Measurements from ENCODE around the gene ATG4D. TPM values are rescaled to one million over a fixed set of nuclear protein-coding genes. Genes with fewer than 3 reads are reported as not detected.

ATG4D gene
- total RNA-seq, 4 donors from 2014 or later = 79.9 to 164 (median 100) TPM

- no peak for TF ChIP-seq EP300 (IDR thresholded peaks at IDR 0.05; ENCODE audit: low read depth)
- TF ChIP-seq CTCF (IDR thresholded peaks at IDR 0.05) = no peak
- no peak for TF ChIP-seq POLR2A (IDR thresholded peaks at IDR 0.05)
- TF ChIP-seq POLR2AphosphoS5 (IDR thresholded peaks at IDR 0.05) = peak; percentile 5 to 56 (median 54)
Measured at GRCh38 chr19:10501971-10502523, 41.7 kb upstream of the ATG4D start.

DNA sequence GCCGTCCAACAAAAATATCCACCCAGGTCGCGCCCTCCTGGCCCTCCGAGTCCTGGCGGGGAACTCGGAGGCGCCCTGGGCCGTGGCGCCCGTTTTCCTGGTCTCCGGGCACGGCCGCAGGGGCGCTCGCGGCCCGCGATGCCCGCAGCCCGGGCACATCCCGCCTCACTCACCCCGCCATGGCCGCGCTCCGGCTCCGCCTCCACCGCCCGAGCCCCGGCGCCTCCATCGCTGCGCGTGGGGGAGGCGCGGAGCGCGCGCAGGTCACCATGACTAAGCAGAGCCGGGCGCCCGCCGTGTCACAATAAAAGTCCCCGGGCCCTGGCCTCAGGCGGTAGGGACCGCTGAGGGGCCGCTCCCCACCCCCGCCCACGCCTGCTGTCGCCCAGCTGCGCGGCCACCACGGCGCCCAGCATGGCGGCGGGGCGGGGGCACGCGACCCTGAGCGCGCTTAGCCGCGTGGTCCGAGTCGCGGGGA lies 41.1 kb upstream of the ATG4D start:
- peak; percentile 51 for TF ChIP-seq POLR2A (IDR thresholded peaks at IDR 0.05)
- no peak for TF ChIP-seq CTCF (IDR thresholded peaks at IDR 0.05)
- TF ChIP-seq POLR2AphosphoS5 (IDR thresholded peaks at IDR 0.05) = peak; percentile 45 to 75 (median 74)
- TF ChIP-seq EP300 (IDR thresholded peaks at IDR 0.05; ENCODE audit: low read depth) = peak; percentile 30
- Histone ChIP-seq H3K4me3 (peak overlapping the region; percentile 77 to 100 (median 94)), H3K27me3 (no peaks in the 10 kb centered on the region), H3K9me3 (no peaks in the 10 kb centered on the region), H3K4me1 (peaks cover 20 to 50% (median 35%) of the 10 kb centered on the region in 4 donors), H3K27ac (peak overlapping the region; percentile 98 to 100 (median 98)), H3K36me3 (no peaks in the 10 kb centered on the region)
- intact Hi-C loops (cut with DNase I; ENCODE audit: low total_unique reads) (loop anchor here (10.0 kb wide), 2 partner anchors 62 to 142 kb away; partner anchors contain the start of genes CDKN2D and KRI1), in situ Hi-C loops (cut with MboI; ENCODE audit: low pct_ligation_motif_present in 1 of 4, low pct_unique_long_range_greater_than_20kb in 1 of 4, low sequenced_read_pairs in 3 of 4) (no loop called here)
- 0% methylated on average over 38 of the region's 65 CpGs; no CpG with 5 or more reads in 1 of the 2 donors for WGBS, 2 donors (ENCODE audit: low coverage in 1 of 2)
- DNase-seq = peak; percentile 95

More at GRCh38 chr19:10501971-10502523, 41.7 kb upstream of the ATG4D start:
- H3K27ac ChIP-seq = peak overlapping the region; percentile 98 to 100 (median 98)
- H3K9me3 ChIP-seq = no peaks in the 10 kb centered on the region
- intact Hi-C loops (cut with DNase I; ENCODE audit: low total_unique reads) = loop anchor here (10.0 kb wide), 2 partner anchors 63 to 143 kb away; partner anchors contain the start of genes CDKN2D and KRI1
- peaks cover 20 to 55% (median 39%) of the 10 kb centered on the region in 4 donors for H3K4me1 ChIP-seq
- H3K4me3 ChIP-seq = peak overlapping the region; percentile 77 to 100 (median 94)
- no peaks in the 10 kb centered on the region for H3K36me3 ChIP-seq
- peak; percentile 89 for DNase-seq
- in situ Hi-C loops (cut with MboI; ENCODE audit: low pct_ligation_motif_present in 1 of 4, low pct_unique_long_range_greater_than_20kb in 1 of 4, low sequenced_read_pairs in 3 of 4) = no loop called here
- 0% methylated on average over 35 of the region's 35 CpGs; no CpG with 5 or more reads in 1 of the 2 donors for WGBS, 2 donors (ENCODE audit: low coverage in 1 of 2)
- H3K27me3 ChIP-seq = no peaks in the 10 kb centered on the region

GRCh38 chr19:10503002-10503789 lies 40.5 kb upstream of the ATG4D start, which contains the start of gene KEAP1:
Gene KEAP1 (minus strand): TSS chr19:10503356. CDS start chr19:10500033, 3,323 bp downstream.
- peaks cover 20 to 43% (median 31%) of the 10 kb centered on the region in 4 donors for H3K4me1 ChIP-seq
- H3K9me3 ChIP-seq = no peaks in the 10 kb centered on the region
- no peaks in the 10 kb centered on the region for H3K36me3 ChIP-seq
- H3K27ac ChIP-seq = peak within 1 kb of the TSS; percentile 98 to 100 (median 98)
- peak within 1 kb of the TSS; percentile 77 to 100 (median 94) for H3K4me3 ChIP-seq
- H3K27me3 ChIP-seq = no peaks in the 10 kb centered on the region
- in situ Hi-C loops (cut with MboI; ENCODE audit: low pct_ligation_motif_present in 1 of 4, low pct_unique_long_range_greater_than_20kb in 1 of 4, low sequenced_read_pairs in 3 of 4) (no loop called here), intact Hi-C loops (cut with DNase I; ENCODE audit: low total_unique reads) (loop anchor here (10.0 kb wide), 2 partner anchors 62 to 142 kb away; partner anchors contain the start of genes CDKN2D and KRI1)
- TF ChIP-seq EP300 (IDR thresholded peaks at IDR 0.05; ENCODE audit: low read depth) (no peak), POLR2AphosphoS5 (IDR thresholded peaks at IDR 0.05) (peak in 1 of 3 donors; percentile 5)
- DNase-seq = peak; percentile 67
- 7 to 53% methylated on average over 3 to 54 of the region's 73 CpGs for WGBS, 2 donors (ENCODE audit: low coverage in 1 of 2)

GRCh38 chr19:10505583-10506229 lies 38.0 kb upstream of the ATG4D start:
- in situ Hi-C loops (cut with MboI; ENCODE audit: low pct_ligation_motif_present in 1 of 4, low pct_unique_long_range_greater_than_20kb in 1 of 4, low sequenced_read_pairs in 3 of 4) (no loop called here), intact Hi-C loops (cut with DNase I; ENCODE audit: low total_unique reads) (loop anchor here (10.0 kb wide), 2 partner anchors 59 to 139 kb away; partner anchors contain the start of genes CDKN2D and KRI1)
- WGBS, 2 donors (ENCODE audit: low coverage in 1 of 2) = 29 to 38% methylated on average over 11 to 17 of the region's 17 CpGs
- Histone ChIP-seq H3K9me3 (no peaks in the 10 kb centered on the region), H3K27me3 (peaks cover 17% of the 10 kb centered on the region), H3K4me3 (no peak overlapping the region), H3K27ac (no peak overlapping the region), H3K4me1 (peaks cover 10 to 26% (median 14%) of the 10 kb centered on the region in 4 donors), H3K36me3 (no peaks in the 10 kb centered on the region)
- no peak for TF ChIP-seq EP300 (IDR thresholded peaks at IDR 0.05; ENCODE audit: low read depth)
- TF ChIP-seq CTCF (IDR thresholded peaks at IDR 0.05) = peak; percentile 77 to 89 (median 79)
- peak; percentile 84 for DNase-seq

Data from transverse colon (tissue), 4 donors.